Keratinocyte (primary cell): ENCODE results near the gene PTDSS2. TPM values are rescaled to one million over a fixed set of nuclear protein-coding genes. Genes with fewer than 3 reads are reported as not detected.

Experiments
- DNase-seq: peaks from one replicate; pipeline ENCODE4 v3.0.0-alpha.2; 2011; ENCODE audit warnings: low read depth, missing footprints, low spot score
- FAIRE-seq: peaks from 2 replicates; lab custom pipeline; 2011; peaks lifted over from hg19 to GRCh38; lab: Jason Lieb, UNC
- H2AFZ ChIP-seq: 2 replicates; pipeline ENCODE4 v1.6.0; 2012; ENCODE audit warnings: low read length, control low read depth, inconsistent platforms; ENCODE audit not compliant: control insufficient read depth
- H3K27ac ChIP-seq: 2 replicates; pipeline ENCODE4 v1.5.1; 2011; ENCODE audit warnings: low read length; ENCODE audit not compliant: control insufficient read depth, insufficient read depth
- H3K27me3 ChIP-seq: 3 replicates; pipeline ENCODE4 v1.6.0; 2011; ENCODE audit warnings: low read length; ENCODE audit not compliant: control insufficient read depth, insufficient read depth; ENCODE audit errors: extremely low read depth
- H3K36me3 ChIP-seq, 2 experiments: 2 replicates in 1 of 2; 3 replicates in 1 of 2; pipeline ENCODE4 v1.5.1; 2011; ENCODE audit warnings: low read length in 2 of 2, mild to moderate bottlenecking in 1 of 2; ENCODE audit not compliant: control insufficient read depth in 2 of 2, insufficient read depth in 2 of 2; ENCODE audit errors: extremely low read depth in 1 of 2
- H3K4me1 ChIP-seq: 3 replicates; pipeline ENCODE4 v1.5.1; 2011; ENCODE audit warnings: low read length; ENCODE audit not compliant: control insufficient read depth, insufficient read depth; ENCODE audit errors: extremely low read depth
- H3K4me2 ChIP-seq: 3 replicates; pipeline ENCODE4 v1.6.0; 2011; ENCODE audit warnings: low read depth, low read length; ENCODE audit not compliant: control insufficient read depth, insufficient read depth; ENCODE audit errors: extremely low read depth
- H3K4me3 ChIP-seq, 3 experiments: fragments of 200-600 bp in 1 of 3; sonication (generic) in 1 of 3; 2 replicates in 2 of 3; 3 replicates in 1 of 3; pipeline ENCODE4 v1.5.1; 2011 to 2016; ENCODE audit warnings: low read length in 3 of 3, mild to moderate bottlenecking in 3 of 3, control low read depth in 2 of 3, inconsistent platforms in 1 of 3, low read depth in 1 of 3, mixed read lengths in 1 of 3, mixed run types in 1 of 3, moderate library complexity in 1 of 3; ENCODE audit not compliant: control insufficient read depth in 2 of 3, insufficient read depth in 2 of 3; ENCODE audit errors: extremely low read depth in 1 of 3
- H3K79me2 ChIP-seq: 2 replicates; pipeline ENCODE4 v1.6.0; 2012; ENCODE audit warnings: low read length; ENCODE audit not compliant: control insufficient read depth, insufficient read depth
- H3K9ac ChIP-seq: 3 replicates; pipeline ENCODE4 v1.6.0; 2011; ENCODE audit warnings: low read length; ENCODE audit not compliant: control insufficient read depth, insufficient read depth; ENCODE audit errors: extremely low read depth
- H3K9me1 ChIP-seq: 3 replicates; pipeline ENCODE4 v1.6.0; 2011; ENCODE audit warnings: low read length; ENCODE audit not compliant: control insufficient read depth, insufficient read depth; ENCODE audit errors: extremely low read depth
- H3K9me3 ChIP-seq: 2 replicates; pipeline ENCODE4 v1.5.1; 2012; ENCODE audit warnings: low read depth, low read length; ENCODE audit not compliant: control insufficient read depth
- H4K20me1 ChIP-seq: 3 replicates; pipeline ENCODE4 v1.6.0; 2011; ENCODE audit warnings: low read length; ENCODE audit not compliant: control insufficient read depth, insufficient read depth; ENCODE audit errors: extremely low read depth
- EZH2 ChIP-seq: IDR thresholded peaks from one replicate; pipeline ENCODE4 v1.6.1; 2012; ENCODE audit warnings: inconsistent platforms, mild to moderate bottlenecking, low read length, moderate library complexity
- dilution Hi-C: fragments of 300-500 bp; cut with MboI; formaldehyde crosslinking; loops from one replicate; pipeline ENCODE4 v1.7.0; 2020; ENCODE audit warnings: low sequenced_read_pairs; ENCODE audit not compliant: extremely low pct_ligation_motif_present
- polyA plus RNA-seq, 5 experiments: library from polyadenylated mRNA; depleted of rRNA in 3 of 5; stranded (reverse) in 3 of 5; stranded (forward) in 1 of 5; unstranded in 1 of 5; fragments of >200 nt; gene quantifications; 1 replicate in 1 of 5; 2 replicates in 3 of 5; 3 replicates in 1 of 5; pipeline versions ENCODE4 v1.2.1 to v1.2.3, GENCODE V29; 2011 to 2012; ENCODE audit warnings: missing spikeins in 2 of 5, low read depth in 1 of 5, low replicate concordance in 1 of 5
- TF ChIP-seq, protein P1 (sequence below), 3 experiments: IDR thresholded peaks in 1 of 3; conservative IDR thresholded peaks in 1 of 3; optimal IDR thresholded peaks in 1 of 3; 2 replicates in 2 of 3; 3 replicates in 1 of 3; pipeline versions ENCODE3 to v1.5.1; 2011; ENCODE audit warnings: low read length in 3 of 3, mild to moderate bottlenecking in 3 of 3, moderate library complexity in 2 of 3, control low read depth in 1 of 3, inconsistent platforms in 1 of 3; ENCODE audit not compliant: insufficient read depth in 2 of 3; ENCODE audit errors: extremely low read depth in 1 of 3

The PTDSS2 gene
- polyA plus RNA-seq, 1 donor (not counting 4 experiments of a cell fraction or from before 2014, with no cell fraction given): 21.6 TPM

- no peaks in the 10 kb centered on the region for H3K27me3 ChIP-seq
- no peak overlapping the region for H2AFZ ChIP-seq
- no peak overlapping the region for H3K27ac ChIP-seq
- no peak overlapping the region for H3K4me2 ChIP-seq
- H3K4me1 ChIP-seq: peaks cover 2% of the 10 kb centered on the region
- H3K9me3 ChIP-seq: no peaks in the 10 kb centered on the region
- dilution Hi-C loops: no loop called here
- H4K20me1 ChIP-seq: no peaks in the 10 kb centered on the region
- FAIRE-seq (no peak), DNase-seq (no peak)
- H3K9ac ChIP-seq: peak overlapping the region; percentile 8
- no peaks in the 10 kb centered on the region for H3K9me1 ChIP-seq
- H3K36me3 ChIP-seq: peaks cover 0 to 3% of the 10 kb centered on the region in 2 experiments
- TF ChIP-seq EZH2: no peak
- H3K79me2 ChIP-seq: peaks cover 28% of the 10 kb centered on the region
- no peak overlapping the region for H3K4me3 ChIP-seq
Measured at GRCh38 chr11:469684-470560, 19.8 kb downstream of the PTDSS2 start.

GRCh38 chr11:471468-472145 is 21.5 kb downstream of the PTDSS2 start:
- DNase-seq (no peak), FAIRE-seq (no peak)
- H3K4me2 ChIP-seq: no peak overlapping the region

More at GRCh38 chr11:471468-472145, 21.5 kb downstream of the PTDSS2 start:
- no peak overlapping the region for H3K4me3 ChIP-seq
- no peaks in the 10 kb centered on the region for H3K27me3 ChIP-seq
- TF ChIP-seq, protein P1, sequence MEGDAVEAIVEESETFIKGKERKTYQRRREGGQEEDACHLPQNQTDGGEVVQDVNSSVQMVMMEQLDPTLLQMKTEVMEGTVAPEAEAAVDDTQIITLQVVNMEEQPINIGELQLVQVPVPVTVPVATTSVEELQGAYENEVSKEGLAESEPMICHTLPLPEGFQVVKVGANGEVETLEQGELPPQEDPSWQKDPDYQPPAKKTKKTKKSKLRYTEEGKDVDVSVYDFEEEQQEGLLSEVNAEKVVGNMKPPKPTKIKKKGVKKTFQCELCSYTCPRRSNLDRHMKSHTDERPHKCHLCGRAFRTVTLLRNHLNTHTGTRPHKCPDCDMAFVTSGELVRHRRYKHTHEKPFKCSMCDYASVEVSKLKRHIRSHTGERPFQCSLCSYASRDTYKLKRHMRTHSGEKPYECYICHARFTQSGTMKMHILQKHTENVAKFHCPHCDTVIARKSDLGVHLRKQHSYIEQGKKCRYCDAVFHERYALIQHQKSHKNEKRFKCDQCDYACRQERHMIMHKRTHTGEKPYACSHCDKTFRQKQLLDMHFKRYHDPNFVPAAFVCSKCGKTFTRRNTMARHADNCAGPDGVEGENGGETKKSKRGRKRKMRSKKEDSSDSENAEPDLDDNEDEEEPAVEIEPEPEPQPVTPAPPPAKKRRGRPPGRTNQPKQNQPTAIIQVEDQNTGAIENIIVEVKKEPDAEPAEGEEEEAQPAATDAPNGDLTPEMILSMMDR (optimal IDR thresholded peaks at IDR 0.05 in 1 of 3, IDR thresholded peaks at IDR 0.05 in 1 of 3, conservative IDR thresholded peaks at IDR 0.05 in 1 of 3; ENCODE audit: extremely low read depth in 1 of 3, insufficient read depth in 2 of 3, low read length in 3 of 3): no peak
- TF ChIP-seq EZH2: no peak
- H3K27ac ChIP-seq: no peak overlapping the region
- H3K4me1 ChIP-seq: no peaks in the 10 kb centered on the region
- dilution Hi-C loops: no loop called here
- H3K9ac ChIP-seq: no peak overlapping the region
- peaks cover 41% of the 10 kb centered on the region for H3K79me2 ChIP-seq
- no peaks in the 10 kb centered on the region for H4K20me1 ChIP-seq
- H3K9me3 ChIP-seq: no peaks in the 10 kb centered on the region
- no peak overlapping the region for H2AFZ ChIP-seq
- H3K9me1 ChIP-seq: no peaks in the 10 kb centered on the region
- H3K36me3 ChIP-seq: peaks cover 0 to 14% of the 10 kb centered on the region in 2 experiments
